Measurements from ENCODE around the gene TTLL11. TPM values are rescaled to one million over a fixed set of nuclear protein-coding genes. Genes with fewer than 3 reads are reported as not detected.

Gene TTLL11
- total RNA-seq, 1 donor from 2014 or later, result 9.5 TPM

GRCh38 chr9:121944711-121945191, 148.4 kb downstream of the TTLL11 start:
- DNase-seq (ENCODE audit: low spot score), result no peak

GRCh38 chr9:121943463-121943862, 149.6 kb downstream of the TTLL11 start:
- DNase-seq (ENCODE audit: low spot score), result no peak

- no peak for DNase-seq (ENCODE audit: low spot score)
Measured at GRCh38 chr9:121942866-121943382, 150.2 kb downstream of the TTLL11 start.

GRCh38 chr9:121942313-121942712, 150.8 kb downstream of the TTLL11 start:
- DNase-seq (ENCODE audit: low spot score), result no peak

GRCh38 chr9:121939643-121940042, 153.5 kb downstream of the TTLL11 start:
- DNase-seq (ENCODE audit: low spot score), result no peak

GRCh38 chr9:121938621-121939020, 154.5 kb downstream of the TTLL11 start:
- no peak for DNase-seq (ENCODE audit: low spot score)

GRCh38 chr9:121937240-121937639, 155.9 kb downstream of the TTLL11 start:
- DNase-seq (ENCODE audit: low spot score), result no peak

- no peak for DNase-seq (ENCODE audit: low spot score)
Measured at GRCh38 chr9:121935739-121936138, 157.4 kb downstream of the TTLL11 start.

GRCh38 chr9:121930956-121931355, 162.2 kb downstream of the TTLL11 start:
- DNase-seq (ENCODE audit: low spot score), result no peak

GRCh38 chr9:121929893-121930875, 162.9 kb downstream of the TTLL11 start:
- no peak for DNase-seq (ENCODE audit: low spot score)

GRCh38 chr9:121927636-121928035, 165.5 kb downstream of the TTLL11 start:
- DNase-seq (ENCODE audit: low spot score), result no peak

GRCh38 chr9:121927081-121927480, 166.0 kb downstream of the TTLL11 start:
- no peak for DNase-seq (ENCODE audit: low spot score)

GRCh38 chr9:121926351-121926801, 166.7 kb downstream of the TTLL11 start:
- no peak for DNase-seq (ENCODE audit: low spot score)

GRCh38 chr9:121925935-121926334, 167.2 kb downstream of the TTLL11 start:
- no peak for DNase-seq (ENCODE audit: low spot score)

- DNase-seq (ENCODE audit: low spot score), result no peak
Measured at GRCh38 chr9:121924700-121925099, 168.4 kb downstream of the TTLL11 start.

- no peak for DNase-seq (ENCODE audit: low spot score)
Measured at GRCh38 chr9:121921444-121921843, 171.7 kb downstream of the TTLL11 start.

- DNase-seq (ENCODE audit: low spot score), result no peak
Measured at GRCh38 chr9:121917375-121918335, 175.5 kb downstream of the TTLL11 start.

GRCh38 chr9:121915304-121915625, 177.8 kb downstream of the TTLL11 start:
- no peak for DNase-seq (ENCODE audit: low spot score)

GRCh38 chr9:121914604-121915303, 178.4 kb downstream of the TTLL11 start:
- no peak for DNase-seq (ENCODE audit: low spot score)

- no peak for DNase-seq (ENCODE audit: low spot score)
Measured at GRCh38 chr9:121914017-121914595, 179.0 kb downstream of the TTLL11 start.
